GM12864 (cell line): ENCODE results near the gene SPEN.
A peak's percentile ranks its signal among the peaks of the same experiment; 100 is the strongest.
"Not testable (repeated sequence)": the region's sequence is repeated elsewhere in the genome, so short reads cannot be mapped to it uniquely, and the experiment has no call there.

Experiments
- DNase-seq: peaks from one replicate; pipeline ENCODE4 v3.0.0-alpha.2; 2011; ENCODE audit warnings: low read depth
- H3K4me3 ChIP-seq: 2 replicates; pipeline ENCODE4 v1.5.1; 2011; ENCODE audit warnings: mild to moderate bottlenecking, low read depth, low read length, control low read depth
- TF ChIP-seq, protein P1 (sequence below): IDR thresholded peaks from 2 replicates; pipeline ENCODE4 v1.5.1; 2011; ENCODE audit warnings: low read depth, mild to moderate bottlenecking, moderate library complexity, low read length, control low read depth, inconsistent platforms; ENCODE audit errors: missing control alignments

The SPEN gene

GRCh38 chr1:15882665-15883064 is 35.2 kb downstream of the SPEN start:
- DNase-seq = no peak
- TF ChIP-seq, protein P1, sequence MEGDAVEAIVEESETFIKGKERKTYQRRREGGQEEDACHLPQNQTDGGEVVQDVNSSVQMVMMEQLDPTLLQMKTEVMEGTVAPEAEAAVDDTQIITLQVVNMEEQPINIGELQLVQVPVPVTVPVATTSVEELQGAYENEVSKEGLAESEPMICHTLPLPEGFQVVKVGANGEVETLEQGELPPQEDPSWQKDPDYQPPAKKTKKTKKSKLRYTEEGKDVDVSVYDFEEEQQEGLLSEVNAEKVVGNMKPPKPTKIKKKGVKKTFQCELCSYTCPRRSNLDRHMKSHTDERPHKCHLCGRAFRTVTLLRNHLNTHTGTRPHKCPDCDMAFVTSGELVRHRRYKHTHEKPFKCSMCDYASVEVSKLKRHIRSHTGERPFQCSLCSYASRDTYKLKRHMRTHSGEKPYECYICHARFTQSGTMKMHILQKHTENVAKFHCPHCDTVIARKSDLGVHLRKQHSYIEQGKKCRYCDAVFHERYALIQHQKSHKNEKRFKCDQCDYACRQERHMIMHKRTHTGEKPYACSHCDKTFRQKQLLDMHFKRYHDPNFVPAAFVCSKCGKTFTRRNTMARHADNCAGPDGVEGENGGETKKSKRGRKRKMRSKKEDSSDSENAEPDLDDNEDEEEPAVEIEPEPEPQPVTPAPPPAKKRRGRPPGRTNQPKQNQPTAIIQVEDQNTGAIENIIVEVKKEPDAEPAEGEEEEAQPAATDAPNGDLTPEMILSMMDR = no peak
- no peak overlapping the region for H3K4me3 ChIP-seq

GRCh38 chr1:15883326-15883725 is 35.8 kb downstream of the SPEN start:
- no peak for DNase-seq

GRCh38 chr1:15884477-15884876 is 37.0 kb downstream of the SPEN start:
- no peak for DNase-seq
- TF ChIP-seq, protein P1 = no peak
- H3K4me3 ChIP-seq = no peak overlapping the region

More at GRCh38 chr1:15883326-15883725, 35.8 kb downstream of the SPEN start:
- TF ChIP-seq, protein P1 = no peak
- H3K4me3 ChIP-seq = no peak overlapping the region

GRCh38 chr1:15885269-15885668 is 37.8 kb downstream of the SPEN start:
- DNase-seq = no peak
- TF ChIP-seq, protein P1 = no peak
- no peak overlapping the region; the same call in 1 of the 2 replicates for H3K4me3 ChIP-seq

DNA sequence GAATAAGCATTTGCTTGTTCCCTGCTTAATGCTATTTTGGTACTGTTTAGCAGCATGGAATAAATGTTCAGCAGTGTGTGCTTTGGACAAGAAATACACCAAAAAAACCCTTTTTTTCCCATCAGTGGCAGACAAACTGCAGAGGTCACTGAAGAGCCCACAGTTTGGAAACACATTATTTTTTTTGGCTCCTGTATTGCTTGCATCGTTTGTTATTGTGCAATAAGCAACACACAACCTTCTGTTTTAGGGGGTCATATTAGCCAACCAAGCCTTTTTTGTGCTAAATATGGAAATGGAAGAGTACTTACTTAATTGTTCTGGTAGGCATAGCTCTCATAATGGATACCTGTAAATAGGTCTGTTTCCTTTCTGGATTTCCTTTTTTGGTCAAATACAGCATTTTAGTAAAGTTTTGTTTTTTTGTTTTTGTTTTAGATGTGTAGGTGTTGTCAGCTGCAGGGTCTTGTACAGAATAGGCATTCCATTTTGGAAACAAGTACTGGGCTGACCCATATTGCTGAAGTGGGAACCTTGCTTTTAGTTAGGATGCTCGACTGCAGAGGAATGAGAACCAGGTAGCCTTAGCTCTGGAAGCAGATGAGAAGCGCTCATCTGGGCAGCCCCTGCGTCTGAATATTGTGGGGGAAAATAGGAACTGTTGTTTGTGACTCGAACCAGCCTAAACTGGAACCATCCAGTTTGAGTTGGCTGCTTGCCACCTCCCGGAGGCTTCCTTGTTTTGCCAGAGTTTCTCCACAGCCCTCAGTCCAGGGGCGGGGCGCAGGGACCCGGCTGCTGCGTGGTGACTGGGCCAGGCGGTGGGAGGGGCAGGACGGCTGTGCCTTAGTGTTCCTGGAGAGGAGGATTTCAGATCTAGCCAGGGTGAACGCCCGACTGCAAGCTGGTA is 38.4 kb downstream of the SPEN start:
- TF ChIP-seq, protein P1 = no peak
- peak overlapping the region; percentile 13; the same call in 1 of the 2 replicates for H3K4me3 ChIP-seq
- DNase-seq = no peak

DNA sequence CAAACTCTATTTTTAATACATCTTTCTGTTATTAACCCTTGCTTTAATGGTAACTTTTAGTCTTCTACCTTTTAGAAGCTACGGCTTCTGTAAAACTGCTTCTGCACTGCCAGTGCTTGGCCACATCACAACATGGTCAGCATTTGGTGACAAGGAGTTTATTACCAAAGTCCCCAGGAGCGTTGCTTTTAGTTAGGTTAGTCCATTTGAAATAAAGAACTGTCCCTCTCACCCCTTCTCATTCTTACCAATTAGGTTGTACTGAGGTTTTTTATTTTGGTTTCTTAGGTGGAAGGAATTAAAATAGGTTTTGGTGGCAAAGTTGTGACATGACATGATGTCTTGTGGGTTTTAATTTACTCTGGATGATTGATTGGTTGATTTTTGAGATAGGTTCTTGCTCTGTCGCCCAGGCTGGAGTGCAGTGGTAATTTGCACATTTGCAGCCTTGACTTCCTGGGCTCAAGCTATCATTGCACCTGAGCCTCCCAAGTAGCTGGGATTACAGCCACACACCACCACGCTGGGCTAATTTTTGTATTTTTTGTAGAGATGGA is 39.2 kb downstream of the SPEN start:
- TF ChIP-seq, protein P1 = no peak
- DNase-seq = no peak

DNA sequence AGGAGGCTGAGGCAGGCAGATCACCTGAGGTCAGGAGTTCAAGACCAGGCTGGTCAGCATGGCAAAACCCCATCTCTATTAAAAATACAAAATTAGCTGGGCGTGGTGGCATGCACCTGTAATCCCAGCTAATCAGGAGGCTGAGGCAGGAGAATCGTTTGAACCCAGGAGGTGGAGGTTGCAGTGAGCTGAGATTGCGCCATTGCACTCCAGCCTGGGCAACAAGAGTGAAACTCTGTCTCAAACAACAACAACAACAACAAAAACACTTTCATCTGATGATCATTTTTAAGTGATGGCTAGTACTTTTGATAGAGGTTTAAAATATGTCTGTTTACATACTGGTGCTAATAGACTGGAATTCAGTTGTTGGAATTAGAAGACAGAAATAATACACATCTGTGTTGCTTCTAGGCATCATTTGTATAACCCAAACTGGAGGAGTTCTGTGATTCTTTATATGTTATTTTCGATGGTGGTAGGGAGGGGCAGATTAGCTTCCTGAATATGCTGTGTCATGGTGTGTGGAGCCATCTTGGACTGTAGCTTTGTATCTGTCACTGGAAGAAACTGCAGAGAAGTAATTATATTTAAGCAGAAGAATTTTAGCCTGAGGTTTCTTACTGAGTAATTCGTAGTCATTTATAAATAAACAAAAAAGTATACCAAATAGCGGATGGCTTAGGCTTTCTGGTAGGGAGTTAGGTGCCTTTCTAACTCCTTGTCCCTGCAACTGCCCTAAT is 45.5 kb downstream of the SPEN start:
- not testable (repeated sequence) for H3K4me3 ChIP-seq, DNase-seq

More for the DNA sequence above, 39.2 kb downstream of the SPEN start:
- no peak overlapping the region; the same call in 1 of the 2 replicates for H3K4me3 ChIP-seq
